DMS153 treated with DMSO at 0.1 percent for 48 hours (cell line): ENCODE results near the gene RELT.
"Not testable (repeated sequence)": the region's sequence is repeated elsewhere in the genome, so short reads cannot be mapped to it uniquely, and the experiment has no call there.

Experiments used
- DNase-seq: peaks from one replicate; lab custom pipeline; 2025; ENCODE audit not compliant: unreplicated experiment; lab: John Stamatoyannopoulos, UW

The RELT gene

GRCh38 chr11:73428227-73428626 lies 52.0 kb downstream of the RELT start:
- no peak for DNase-seq

GRCh38 chr11:73428699-73429098 lies 52.5 kb downstream of the RELT start:
- no peak for DNase-seq

- no peak for DNase-seq
Observed at GRCh38 chr11:73429121-73429750, 53.0 kb downstream of the RELT start.

GRCh38 chr11:73430326-73430725 lies 54.1 kb downstream of the RELT start:
- no peak for DNase-seq

GRCh38 chr11:73431396-73431795 lies 55.2 kb downstream of the RELT start:
- DNase-seq: no peak

GRCh38 chr11:73436859-73437258 lies 60.7 kb downstream of the RELT start:
- not testable (repeated sequence) for DNase-seq

GRCh38 chr11:73439002-73439843 lies 63.0 kb downstream of the RELT start:
- DNase-seq: no peak

- no peak for DNase-seq
Observed at GRCh38 chr11:73445980-73446379, 69.8 kb downstream of the RELT start.

- DNase-seq: no peak
Observed at GRCh38 chr11:73446766-73447165, 70.6 kb downstream of the RELT start.
